HG02623 (cell line): ENCODE data around the gene CFL1.
"Not testable (repeated sequence)": the region's sequence is repeated elsewhere in the genome, so short reads cannot be mapped to it uniquely, and the experiment has no call there.

Experiments used
- ATAC-seq: cut with Tn5 transposase; IDR thresholded peaks from one replicate; pipeline ENCODE4 v1.9.1; 2021; ENCODE audit warnings: moderate library complexity; ENCODE audit not compliant: unreplicated experiment

CFL1 gene

DNA sequence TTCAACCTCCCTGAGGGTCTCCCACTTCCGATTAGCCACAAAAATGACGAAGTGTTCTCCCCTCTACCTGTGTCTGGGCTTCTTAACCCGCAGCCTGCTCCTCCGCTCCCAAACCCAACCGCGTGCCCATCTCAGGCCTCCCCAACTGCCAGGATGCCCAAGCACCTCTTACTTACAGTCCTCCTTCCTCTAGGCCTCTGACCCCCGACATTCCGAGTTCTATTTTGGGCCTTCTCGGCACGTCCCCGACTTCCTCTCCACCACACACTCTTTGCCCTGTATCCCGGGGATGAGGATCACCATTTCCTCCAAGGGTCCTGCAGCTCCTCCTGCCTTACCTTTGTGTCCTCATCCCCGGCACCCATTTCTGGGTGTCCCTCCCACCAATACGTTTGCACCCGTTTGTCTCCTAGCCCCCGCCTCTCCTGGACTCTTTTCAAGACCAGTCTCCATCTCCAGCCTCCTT lies 1.9 kb upstream of the CFL1 start:
- no peak for ATAC-seq

DNA sequence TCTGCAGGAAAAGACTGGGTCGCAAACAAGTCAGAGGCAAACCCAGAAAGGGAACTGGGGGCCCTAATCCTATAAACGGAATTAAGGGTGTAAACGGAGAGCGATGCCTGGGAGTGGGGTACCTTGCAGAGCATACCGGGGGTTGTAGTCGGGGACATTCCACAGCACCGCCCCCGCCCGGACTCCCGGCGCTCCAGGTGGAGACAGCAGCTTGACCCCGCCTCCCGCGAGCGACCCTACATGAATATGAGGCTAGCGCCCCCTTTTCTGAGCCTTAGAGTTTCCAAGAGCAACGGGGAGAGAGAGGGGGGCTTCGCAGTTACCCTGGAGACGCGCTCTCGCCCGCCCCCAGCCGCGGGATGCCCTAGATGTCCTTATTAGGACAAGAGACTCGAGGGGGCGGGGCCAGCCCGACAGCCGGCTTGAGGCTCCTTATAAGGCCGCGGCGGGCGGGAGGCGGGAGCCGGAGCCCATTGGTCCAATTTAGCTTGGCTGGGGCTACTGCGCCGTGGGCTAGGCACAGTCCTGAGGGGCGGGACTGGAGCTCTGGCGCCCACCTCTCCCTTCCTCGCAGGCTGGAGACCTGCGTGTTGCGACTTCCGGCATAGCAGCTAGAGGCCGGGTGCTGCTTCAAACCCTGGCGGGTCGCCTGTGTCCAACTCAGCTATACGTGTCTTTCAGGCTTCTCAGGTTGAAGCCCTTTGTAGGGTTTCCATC lies 1.3 kb upstream of the CFL1 start:
- ATAC-seq, result peak; percentile 39

DNA sequence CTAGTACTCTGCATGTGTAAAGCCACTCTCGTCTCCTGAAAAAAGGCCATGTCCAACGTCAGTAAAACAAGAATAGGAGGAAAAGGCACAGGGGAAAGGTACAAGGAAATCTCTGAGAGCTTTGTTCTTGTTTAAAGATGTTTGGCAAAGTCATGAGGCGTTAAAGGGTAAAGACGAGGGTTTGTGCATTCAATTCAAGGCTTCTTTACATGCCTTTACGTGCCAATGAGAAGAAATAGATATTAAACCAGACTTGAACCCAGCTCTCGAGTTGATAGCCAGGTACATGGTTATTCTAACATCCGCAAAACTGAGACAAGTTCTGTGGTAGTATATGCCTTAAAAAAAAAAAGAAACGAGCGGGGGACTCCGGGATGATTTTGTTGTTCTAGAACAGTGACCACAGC lies 704 bp upstream of the CFL1 start:
- no peak for ATAC-seq

DNA sequence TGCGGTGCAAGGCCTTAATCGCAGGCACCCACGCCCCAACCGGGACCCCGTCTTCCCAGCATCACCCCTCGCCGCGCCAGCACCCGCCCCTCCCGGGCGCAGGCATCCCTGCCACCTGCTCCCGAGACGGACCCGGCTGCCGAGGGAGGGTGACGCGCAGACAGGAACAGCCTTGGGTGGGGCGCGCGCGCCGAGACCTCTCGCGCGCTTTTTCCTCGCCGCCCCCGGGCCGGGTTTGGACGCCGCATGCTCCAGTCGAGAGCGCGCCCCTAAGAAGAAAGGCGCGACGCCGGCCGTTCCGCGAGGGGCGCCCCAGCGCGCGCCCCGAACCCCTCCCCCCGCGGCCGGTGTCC lies 504 bp downstream of the CFL1 start:
- peak; percentile 1 for ATAC-seq

DNA sequence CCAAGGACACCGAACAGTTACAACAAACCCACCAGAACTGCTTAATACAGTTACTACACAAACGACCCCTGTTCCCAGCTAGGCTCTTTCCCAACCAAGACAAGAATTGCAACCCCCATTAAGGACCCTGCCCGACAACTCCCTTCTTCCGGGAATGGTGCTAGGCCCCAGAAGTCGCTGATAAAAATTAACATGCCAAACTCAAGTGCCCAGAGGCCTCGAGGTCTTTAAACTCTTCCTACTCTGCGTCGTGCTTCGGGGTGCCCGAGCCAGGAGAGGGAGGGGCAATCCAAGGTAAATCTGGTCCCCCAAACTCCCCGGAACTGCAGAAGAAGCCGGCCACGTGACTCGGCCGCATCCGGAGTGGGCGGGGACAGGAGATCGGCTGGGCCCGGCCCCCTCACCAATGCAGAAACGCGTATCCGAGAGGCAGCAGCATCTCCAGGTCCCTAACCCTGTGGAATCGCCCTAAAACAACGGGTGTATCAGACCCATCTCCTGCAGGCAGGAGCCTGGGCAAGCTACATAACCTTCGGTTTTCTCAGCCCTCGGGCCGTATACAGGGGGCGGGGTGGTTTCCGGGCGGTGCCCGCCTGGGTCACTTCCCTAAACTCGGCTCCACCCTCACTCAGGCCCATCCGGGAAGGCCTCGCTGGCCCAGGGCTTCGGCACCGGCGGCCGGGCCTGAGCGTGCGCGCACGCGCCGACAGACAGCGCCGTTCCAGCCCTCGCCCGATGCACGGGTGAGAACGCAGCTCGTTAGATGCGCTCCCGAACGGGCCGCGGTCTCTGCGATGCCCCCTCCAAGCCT lies 1.1 kb downstream of the CFL1 start:
- ATAC-seq, result peak; percentile 23

DNA sequence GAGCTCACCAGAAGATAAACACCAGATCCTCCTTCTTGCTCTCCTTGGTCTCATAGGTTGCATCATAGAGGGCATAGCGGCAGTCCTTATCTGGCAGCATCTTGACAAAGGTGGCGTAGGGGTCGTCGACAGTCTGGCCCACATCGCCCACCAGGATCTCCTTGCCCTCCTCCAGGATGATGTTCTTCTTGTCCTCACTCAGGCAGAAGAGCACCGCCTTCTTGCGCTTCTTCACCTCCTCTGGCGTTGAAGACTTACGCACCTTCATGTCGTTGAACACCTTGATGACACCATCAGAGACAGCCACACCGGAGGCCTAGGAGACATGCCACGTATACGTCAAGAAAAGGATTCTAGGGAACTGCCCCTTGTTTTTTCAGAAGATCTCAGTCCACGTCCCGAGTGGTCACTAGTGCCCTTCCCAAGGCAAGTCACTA lies 2.0 kb downstream of the CFL1 start:
- ATAC-seq, result no peak

DNA sequence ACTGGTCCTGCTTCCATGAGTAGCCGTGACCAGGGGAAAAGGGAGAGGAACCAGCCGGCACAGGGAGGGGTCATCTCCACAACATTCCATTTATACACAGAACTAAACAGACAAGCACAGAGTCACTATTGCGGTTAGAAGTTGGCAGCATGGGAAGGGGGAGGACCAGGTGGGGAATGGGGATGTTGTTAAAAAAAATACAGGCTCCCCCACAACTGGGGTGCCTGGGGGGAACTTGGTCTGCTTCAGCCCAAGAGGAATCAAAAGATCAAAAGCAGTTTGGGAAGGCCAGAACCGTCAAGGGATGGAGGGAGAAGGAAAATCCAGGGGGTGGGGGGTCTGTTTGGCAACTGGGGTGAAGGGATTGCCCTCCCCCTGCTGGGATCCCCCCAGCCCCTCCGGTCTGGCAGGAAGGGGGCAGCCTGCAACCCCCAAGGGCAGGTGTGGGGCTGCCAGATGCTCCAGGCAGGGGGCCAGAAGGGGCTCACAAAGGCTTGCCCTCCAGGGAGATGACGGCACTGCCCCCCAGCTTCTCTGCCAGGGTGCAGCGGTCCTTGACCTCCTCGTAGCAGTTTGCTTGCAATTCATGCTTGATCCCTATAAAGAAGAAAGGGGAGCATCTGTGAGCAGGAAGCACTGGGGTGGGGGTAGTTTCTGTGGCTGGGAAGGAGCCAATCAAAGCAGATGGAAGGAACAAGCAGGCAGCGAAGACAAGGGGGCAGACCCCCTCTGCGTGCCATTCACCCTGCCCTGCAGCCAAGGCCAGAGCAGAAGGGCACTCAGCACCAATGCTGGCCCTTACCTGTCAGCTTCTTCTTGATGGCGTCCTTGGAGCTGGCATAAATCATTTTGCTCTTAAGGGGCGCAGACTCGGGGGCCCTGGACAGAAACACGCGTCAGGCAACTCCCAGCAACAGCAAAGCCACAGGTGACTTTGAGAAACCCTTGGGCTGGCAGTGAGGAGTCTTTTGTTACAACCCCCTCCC lies 2.8 kb downstream of the CFL1 start:
- no peak for ATAC-seq

DNA sequence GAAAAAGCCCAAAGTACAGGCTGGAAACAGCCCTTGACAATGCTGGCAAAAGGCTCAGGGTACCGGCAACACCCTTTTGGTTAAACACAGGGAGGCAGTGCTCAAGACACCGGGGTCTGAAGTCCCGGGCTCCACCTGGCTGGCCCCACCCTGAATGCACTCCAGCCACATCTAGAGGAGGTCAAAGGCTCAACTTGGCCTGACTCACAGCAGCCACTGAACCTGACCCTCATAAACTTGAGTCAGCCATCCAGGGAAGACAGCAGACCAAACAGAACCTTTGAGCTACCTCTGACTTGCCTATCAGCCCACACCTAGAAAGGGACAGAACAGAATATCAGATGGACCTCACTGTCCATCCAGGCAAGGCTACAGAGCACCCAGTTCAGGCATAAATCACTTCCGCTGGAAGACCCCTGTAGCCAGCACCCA lies 3.8 kb downstream of the CFL1 start:
- ATAC-seq, result no peak

DNA sequence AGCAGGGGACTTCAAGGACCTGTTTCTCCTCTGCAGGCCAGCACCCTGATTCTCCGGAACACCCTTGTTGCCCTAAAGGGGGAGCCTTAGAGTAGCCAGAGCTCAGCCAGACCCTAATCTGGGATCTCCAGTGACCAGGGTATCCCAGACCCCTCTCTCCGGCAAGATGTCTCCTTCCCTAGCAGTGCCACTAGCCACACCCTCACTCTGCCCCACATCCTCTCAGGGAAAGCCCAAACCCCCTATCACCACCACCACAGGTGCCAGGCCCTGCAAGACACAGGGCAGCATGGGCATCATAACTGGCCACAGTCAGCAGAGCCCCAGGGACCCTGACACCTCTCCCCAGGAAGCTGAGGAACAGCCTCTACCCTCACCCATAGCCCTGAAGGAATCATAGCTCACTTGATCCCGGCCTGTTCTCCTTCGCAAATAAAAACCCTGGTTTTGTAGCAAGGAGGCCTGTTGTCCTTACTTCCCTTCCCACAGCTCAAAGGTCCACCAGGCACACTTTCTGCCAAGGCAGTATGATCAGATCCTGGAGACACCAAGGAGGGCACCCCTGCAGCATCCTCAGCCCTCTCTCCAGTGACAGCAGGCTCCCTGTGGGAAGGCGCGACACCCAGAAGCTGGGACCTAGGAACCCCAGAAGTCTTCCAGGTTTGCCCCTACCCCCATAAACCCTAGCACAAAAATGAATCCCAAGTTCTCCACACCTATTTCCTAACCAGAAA lies 4.6 kb downstream of the CFL1 start:
- ATAC-seq, result no peak

DNA sequence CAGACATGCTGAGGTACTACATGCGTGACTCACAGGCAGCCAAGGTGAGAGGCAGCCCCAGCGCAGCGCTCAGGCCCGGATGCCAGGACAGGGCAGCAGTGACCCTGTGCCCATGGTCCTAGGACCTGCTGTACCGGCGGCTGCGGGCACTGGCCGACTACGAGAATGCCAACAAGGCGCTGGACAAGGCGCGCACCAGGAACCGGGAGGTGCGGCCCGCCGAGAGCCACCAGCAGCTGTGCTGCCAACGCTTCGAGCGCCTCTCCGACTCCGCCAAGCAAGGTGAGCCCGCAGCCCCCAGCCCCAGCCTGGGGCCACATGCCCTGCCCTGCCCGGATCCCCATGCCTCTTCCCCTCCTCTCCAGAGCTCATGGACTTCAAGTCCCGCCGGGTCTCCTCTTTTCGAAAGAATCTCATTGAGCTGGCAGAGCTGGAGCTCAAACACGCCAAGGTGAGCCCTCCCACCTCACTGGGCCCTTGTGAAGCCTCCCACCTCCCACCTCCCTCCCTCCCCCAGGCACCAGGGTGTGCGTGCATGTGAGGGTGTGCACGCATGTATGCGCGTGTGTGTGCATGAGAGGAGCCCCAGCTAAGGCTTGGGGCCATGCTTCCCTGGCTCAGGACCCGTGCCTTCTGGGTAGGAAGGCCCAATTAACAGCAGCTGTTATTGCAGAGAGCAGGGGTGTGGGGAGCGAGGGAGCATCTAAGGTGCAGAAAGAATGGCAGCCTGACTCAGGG lies 5.3 kb downstream of the CFL1 start:
- no peak for ATAC-seq

DNA sequence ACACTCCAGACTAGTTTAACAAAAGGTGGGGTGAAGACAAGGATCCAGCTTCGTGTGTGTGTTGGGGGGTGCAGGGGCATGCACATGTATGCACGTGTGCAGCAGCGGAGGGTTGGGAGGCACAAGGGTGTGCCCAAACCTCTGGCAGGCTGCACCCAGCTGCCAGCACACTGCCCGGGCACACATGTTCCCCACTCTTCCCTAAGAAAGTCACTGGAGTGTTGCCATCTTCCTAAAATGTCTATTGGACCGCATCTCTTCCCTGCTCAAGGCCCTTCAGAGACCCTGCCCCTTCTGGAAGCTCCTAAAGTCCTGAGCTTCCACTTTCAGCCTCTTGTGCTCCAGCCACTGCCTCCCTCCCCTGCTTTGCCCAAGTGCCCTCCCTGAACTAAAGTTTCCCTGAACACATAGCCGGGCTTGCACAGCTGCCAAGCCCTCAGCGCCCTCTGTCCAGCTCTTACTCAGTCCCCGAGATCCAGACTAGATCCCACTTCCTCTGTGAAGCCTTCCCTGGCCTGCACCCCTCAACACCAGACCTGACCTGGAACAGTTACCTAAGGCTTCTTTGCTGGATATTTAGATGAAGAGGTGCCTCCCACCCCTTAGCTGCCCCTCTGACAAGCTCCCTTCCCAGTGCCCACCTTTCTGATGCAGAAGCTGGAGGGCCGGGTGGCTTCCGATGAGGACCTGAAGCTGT lies 6.0 kb downstream of the CFL1 start:
- ATAC-seq, result no peak

DNA sequence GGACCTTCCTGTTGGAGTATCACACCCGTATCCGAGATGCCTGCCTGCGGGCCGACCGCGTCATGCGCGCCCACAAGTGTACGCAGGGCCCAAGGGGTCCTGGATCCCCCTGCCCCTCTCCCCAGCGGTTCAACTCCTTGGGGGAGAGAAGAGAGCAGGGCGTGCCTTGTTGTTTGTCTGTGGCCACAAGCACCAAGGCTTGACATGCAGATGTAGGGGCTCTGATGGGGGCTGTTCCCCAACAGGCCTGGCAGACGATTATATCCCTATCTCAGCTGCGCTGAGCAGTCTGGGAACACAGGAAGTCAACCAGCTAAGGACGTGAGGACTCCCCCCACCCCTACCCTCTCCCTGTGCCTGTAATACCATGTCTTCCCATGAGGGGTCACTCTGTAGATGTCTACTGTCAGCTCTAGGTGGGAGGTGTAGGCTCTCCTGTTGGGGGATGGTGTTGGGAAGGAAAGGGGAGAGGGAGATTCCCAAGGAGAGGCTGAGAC lies 6.8 kb downstream of the CFL1 start:
- no peak for ATAC-seq

DNA sequence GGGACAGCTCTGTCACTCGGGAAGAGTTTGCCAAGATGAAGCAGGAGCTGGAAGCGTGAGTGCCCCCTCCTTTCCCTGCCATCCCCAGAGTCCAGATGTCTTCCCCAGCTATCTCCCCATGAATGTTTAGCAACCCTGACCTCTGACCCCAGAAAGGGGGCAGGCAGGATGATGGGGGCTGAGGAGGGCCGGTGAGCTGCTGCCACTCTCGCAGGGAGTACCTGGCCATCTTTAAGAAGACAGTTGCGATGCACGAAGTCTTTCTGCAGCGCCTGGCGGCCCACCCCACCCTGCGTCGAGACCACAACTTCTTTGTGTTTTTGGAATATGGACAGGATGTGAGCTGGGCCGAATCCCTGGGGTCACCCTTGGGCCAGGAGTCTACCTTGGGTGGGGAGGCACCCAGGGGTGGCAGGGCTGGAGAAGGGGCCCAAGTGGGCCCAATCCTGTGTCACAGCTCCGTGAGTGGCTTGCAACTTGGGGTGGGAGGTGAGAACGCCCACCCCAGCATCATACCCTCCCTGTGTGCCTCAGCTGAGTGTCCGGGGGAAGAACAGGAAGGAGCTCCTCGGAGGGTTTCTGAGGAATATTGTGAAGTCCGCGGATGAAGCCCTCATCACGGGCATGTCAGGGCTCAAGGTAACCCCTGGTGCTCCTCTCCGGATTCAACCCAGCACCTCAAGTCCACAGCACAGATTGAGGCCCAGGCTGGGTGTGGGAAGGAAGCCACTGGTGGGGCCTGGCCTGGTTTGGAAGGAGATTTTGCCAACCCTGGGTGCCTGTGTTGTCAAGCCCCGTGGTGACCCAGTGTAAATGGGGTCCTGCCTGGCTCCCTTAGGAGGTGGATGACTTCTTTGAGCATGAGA lies 7.5 kb downstream of the CFL1 start:
- ATAC-seq, result no peak

DNA sequence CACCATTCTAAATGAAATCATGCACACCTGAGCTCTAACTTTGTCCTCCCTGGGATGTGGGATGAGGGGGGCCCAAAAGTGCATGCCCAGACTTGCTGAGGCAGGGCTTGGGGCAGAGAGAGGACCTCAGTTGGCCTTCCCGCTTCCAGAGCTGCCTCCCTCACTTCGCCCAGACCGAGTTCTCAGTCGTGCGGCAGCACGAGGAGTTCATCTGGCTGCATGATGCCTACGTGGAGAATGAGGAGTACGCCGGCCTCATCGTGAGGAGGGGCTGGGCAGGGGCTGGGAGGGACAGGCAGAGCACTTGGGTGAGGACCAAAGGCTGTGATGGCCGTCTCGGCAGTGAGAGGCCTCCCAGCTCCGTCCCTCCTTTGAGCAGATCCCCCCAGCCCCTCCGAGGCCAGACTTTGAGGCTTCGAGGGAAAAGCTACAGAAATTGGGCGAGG lies 8.2 kb downstream of the CFL1 start:
- ATAC-seq, result no peak

DNA sequence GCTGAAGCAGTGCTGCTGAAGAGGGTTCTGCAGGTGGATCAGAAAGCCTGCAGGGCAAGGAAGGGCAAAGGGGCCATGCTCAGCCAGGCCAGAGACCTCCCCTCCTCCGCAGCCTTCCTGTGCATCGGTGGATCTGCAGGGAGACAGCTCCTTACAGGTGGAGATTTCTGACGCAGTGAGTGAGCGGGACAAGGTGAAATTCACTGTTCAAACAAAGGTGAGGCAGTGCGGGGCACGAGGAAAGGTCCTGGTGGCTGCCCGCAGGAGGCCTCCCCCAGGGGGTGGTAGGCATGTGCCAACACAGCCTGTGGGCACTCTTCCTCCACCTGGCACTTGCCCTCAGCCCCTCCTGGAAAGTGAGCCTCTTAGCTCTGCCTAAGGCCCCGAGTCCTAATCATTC lies 8.6 kb downstream of the CFL1 start:
- no peak for ATAC-seq

DNA sequence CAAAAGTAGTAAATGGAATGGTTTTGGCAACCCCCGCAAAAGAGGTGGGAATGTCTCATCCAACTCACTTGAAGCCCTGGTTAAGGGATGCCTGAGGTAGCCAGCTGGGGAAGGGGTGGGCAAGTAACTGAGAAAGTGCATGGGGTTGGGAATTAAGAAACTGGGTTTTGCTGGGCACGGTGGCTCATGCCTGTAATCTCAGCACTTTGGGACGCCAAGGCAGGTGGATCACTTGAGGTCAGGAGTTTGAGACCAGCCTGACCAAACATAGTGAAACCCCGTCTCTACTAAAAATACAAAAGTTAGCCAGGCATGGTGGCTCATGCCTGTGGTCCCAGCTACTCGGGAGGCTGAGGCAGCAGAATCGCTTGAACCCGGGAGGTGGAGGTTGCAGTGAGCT lies 9.3 kb downstream of the CFL1 start:
- ATAC-seq, result not testable (repeated sequence)

DNA sequence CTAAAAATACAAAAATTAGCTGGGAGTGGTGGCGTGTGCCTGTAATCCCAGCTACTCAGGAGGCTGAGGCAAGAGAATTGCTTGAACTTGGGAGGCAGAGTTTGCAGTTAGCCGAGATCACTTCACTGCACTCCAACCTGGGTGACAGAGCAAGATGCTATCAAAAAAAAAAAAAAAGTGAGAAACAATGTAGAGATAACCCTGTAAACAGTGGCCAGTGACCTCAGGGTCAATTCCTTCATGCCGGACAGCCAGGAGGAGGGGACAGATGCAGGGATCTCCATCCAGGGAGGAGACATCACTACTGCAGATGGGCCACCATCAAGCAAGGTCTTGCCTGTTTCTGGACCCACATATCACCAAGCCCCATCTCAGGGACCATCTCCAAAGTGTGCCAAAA lies 10.2 kb downstream of the CFL1 start:
- ATAC-seq, result no peak
